Fibroblast of upper back skin (primary cell): ENCODE measurements around the gene PGAP3.
"Not testable (repeated sequence)": the region's sequence is repeated elsewhere in the genome, so short reads cannot be mapped to it uniquely, and the experiment has no call there.

ENCODE experiments used
- DNase-seq: peaks from one replicate; pipeline ENCODE4 v3.0.0-alpha.2; 2013

Gene PGAP3

DNA sequence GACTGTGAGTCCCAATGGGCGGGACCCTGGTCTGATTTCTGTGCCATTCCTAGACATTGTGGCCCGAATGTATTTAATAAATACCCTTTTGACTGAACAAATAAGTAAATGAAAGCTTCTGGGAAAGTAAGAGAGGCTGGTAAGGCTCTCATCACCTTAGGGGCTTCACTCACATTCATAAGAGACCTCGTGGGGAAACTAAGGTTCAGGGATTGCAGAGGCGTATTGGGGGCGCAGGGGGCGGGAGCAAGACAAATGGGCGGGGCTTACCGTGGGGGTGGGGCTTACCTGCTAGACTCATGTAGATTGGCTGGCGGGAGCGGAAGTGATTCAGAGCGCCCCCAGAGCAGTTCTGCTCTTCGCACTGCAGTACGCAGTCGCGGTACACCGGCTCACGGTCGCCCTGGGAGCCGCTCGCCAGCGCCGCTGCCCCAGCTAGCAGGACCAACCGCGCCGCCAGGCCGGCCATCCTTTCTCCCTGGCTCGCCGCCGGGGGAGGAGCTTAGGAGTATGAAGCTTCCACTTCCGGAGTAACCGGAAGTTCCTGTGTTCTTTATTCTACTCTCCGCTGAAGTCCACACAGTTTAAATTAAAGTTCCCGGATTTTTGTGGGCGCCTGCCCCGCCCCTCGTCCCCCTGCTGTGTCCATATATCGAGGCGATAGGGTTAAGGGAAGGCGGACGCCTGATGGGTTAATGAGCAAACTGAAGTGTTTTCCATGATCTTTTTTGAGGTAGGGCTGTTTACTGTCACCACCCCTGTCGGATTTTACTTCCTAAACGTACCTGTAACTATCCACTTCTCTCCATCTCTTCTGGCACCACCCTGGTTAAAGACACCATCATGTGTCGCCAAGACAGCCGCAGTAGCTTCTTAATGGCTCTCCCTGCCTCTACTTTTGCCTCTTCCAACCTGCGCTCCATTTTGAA, at the start of gene PGAP3:
TSS of gene PGAP3 (minus strand) at position 512 of the 929 bp plus-strand sequence. CDS start at position 469, 43 bp downstream.
- DNase-seq = peak; percentile 90

DNA sequence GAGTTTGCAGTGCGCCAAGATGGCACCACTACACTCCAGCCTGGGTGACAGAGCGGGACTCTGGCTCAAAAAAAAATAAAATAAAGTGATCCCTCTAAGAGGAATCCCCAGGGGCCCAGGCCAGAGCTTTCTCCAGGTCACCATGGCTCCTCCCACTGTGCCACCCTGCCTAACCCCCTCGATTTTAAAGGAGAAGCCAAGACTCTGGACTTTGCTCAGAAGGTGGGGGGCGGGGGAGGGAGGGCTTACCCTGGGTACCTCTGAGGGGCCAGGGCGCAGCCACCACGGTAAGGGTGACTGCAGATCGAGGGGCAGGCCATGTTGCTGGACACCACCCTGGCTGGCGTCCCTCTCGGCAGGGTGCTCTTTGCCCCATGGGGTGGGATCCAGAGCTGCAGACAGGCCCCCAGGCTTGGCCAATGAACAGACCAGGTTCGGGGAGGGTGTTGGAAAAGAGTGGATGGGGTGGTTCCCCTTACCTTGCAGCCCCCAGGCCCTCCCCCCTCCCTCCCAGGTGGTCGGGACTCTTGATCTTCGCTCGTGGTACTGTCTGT, 49.4 kb upstream of the PGAP3 start:
- DNase-seq = no peak

- DNase-seq = no peak
Measured at GRCh38 chr17:39736319-39737165, 48.7 kb upstream of the PGAP3 start.

DNA sequence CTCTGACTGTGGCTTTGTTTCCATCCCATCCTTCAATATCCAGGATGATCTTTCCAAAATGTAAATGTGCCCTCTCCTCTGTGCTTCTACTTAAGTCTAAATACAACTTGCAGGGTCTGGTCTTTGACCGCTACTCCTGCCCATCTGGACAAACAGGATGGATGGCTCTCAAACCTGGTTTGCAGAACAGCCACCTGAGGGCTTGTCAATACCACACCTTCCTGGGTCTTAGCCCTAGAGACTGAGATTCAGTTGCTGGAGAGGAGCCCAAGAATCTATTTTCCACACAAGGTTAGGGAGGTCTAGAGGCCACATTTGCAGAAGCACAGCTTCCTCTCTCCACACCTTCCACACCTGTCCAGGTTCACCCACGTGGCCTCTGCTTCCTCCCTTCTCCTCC, 48.0 kb upstream of the PGAP3 start:
- DNase-seq = no peak

DNA sequence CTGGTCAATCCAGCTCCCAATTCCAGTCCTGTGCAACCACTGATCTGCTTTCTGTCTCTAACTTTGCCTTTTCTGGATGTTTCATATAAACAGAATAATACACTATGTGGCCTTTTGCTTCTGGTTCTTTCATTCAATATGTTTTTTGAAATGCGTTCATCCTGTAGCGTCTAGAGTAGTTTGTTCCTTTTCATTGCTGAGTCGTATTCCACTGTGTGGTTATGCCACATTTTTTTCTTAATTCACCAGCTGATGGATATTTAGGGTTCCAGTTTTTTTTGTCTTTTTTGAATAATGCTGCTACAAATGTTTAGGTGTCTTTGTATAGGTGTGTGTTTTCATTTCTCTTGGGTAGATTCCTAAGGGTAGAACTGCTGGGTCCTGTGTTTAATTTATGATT, 44.7 kb upstream of the PGAP3 start:
- DNase-seq = no peak

GRCh38 chr17:39730095-39730921, 42.5 kb upstream of the PGAP3 start, which contains the start of gene MIEN1:
Gene MIEN1, minus strand, starts transcription at chr17:39730532. Its CDS starts 37 bp downstream, at chr17:39730495.
- peak; percentile 76 for DNase-seq

- no peak for DNase-seq
Measured at GRCh38 chr17:39729280-39729851, 41.5 kb upstream of the PGAP3 start.

GRCh38 chr17:39727556-39727955, 39.7 kb upstream of the PGAP3 start:
- no peak for DNase-seq

DNA sequence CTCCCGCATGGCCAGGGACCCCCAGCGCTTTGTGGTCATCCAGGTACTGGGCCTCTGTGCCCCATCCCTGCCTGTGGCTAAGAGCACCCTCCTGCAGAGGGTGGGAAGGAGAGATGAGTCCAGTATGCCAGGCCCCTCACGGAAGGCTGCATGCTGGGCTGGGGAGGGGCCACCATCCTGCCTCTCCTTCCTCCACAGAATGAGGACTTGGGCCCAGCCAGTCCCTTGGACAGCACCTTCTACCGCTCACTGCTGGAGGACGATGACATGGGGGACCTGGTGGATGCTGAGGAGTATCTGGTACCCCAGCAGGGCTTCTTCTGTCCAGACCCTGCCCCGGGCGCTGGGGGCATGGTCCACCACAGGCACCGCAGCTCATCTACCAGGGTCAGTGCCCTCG, 38.8 kb upstream of the PGAP3 start:
- DNase-seq = no peak

DNA sequence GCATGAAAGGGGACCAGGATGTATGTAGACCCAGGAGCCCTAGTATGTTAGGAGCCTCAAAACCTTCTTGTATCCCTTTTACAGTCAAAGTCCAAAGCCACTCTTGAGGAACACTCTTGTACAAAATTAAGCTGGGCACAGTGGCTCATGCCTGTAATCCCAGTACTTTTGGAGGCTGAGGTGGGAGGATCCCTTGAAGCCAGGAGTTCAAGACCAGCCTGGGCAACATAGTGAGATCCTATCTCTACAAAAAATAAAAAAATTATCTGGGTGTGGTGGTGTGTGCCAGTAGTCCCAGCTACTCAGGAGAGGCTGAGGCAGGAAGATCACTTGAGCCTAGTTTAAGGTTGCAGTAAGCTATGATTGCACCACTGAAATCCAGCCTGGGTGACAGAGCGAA, 38.1 kb upstream of the PGAP3 start:
- DNase-seq = not testable (repeated sequence)

DNA sequence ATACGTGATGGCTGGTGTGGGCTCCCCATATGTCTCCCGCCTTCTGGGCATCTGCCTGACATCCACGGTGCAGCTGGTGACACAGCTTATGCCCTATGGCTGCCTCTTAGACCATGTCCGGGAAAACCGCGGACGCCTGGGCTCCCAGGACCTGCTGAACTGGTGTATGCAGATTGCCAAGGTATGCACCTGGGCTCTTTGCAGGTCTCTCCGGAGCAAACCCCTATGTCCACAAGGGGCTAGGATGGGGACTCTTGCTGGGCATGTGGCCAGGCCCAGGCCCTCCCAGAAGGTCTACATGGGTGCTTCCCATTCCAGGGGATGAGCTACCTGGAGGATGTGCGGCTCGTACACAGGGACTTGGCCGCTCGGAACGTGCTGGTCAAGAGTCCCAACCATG, 36.9 kb upstream of the PGAP3 start:
- DNase-seq = no peak

GRCh38 chr17:39722965-39723848, 35.4 kb upstream of the PGAP3 start:
- DNase-seq = no peak

DNA sequence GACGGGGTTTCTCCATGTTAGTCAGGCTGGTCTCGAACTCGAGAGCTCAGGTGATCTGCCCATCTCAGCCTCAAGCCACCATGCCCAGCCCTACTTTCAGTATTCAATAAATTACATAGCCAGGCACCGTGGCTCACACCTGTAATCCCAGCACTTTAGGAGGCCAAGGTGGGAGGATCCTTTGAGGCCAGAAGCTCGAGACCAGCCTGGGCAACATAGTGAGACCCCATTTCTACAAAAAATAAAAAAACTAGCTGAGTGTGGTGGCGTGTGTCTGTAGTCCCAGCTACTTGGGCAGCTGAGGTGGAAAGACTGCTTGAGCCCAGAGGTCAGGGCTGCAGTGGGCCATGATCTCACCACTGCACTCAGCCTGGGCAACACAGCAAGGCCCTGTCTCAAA, 34.2 kb upstream of the PGAP3 start:
- DNase-seq = no peak

DNA sequence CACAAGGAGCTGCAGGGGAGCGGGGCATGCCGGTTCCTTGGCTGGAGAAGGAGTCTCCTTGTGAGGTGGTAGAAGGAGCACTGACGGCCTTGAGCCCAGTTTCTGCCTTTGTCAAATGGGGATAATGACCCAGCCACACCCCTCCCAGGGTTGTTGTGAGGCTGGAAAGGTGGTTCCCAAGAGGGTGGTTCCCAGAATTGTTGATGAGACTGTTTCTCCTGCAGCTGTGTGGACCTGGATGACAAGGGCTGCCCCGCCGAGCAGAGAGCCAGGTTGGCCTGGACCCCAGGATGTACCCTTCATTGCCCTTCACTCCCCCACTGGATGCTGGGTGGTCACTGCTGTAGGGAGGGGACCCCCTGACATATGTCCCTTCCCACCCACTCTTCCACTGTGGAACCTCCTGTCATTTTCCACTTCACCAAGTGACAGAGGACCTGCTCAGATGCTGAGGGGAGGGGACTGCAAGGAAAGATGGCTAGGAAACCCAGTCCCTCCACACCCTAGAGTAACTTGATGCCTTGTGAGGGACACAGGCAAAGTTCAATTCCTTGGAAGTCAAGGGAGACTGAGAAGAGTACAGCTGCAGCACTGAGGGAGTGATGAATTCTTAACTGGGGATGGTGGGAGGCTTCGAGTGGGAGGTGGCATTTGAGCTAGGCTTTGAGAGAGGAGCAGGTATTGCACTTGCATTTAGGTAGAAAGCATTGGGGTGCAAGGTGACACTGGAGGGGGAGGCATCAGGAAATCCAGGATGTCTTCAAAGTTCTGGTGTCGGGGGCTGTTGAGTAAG, 31.9 kb upstream of the PGAP3 start:
- DNase-seq = no peak

DNA sequence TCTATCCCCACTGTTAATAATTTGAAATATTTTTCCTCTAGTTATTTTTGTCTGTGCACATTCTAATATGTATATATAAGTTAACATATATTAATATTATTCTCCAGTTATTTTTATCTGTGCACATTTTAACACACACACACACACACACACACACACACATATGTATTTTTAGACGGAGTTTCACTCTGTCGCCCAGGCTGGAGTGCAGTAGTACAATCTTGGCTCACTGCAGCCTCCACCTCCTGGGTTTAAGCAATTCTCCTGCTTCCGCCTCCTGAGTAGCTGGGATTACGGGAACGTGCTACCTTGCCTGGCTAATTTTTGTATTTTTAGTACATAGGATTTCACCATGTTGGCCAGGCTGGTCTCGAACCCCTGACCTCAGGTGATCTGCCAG, 29.8 kb upstream of the PGAP3 start:
- no peak for DNase-seq

GRCh38 chr17:39716879-39717536, 29.2 kb upstream of the PGAP3 start:
- DNase-seq = no peak

DNA sequence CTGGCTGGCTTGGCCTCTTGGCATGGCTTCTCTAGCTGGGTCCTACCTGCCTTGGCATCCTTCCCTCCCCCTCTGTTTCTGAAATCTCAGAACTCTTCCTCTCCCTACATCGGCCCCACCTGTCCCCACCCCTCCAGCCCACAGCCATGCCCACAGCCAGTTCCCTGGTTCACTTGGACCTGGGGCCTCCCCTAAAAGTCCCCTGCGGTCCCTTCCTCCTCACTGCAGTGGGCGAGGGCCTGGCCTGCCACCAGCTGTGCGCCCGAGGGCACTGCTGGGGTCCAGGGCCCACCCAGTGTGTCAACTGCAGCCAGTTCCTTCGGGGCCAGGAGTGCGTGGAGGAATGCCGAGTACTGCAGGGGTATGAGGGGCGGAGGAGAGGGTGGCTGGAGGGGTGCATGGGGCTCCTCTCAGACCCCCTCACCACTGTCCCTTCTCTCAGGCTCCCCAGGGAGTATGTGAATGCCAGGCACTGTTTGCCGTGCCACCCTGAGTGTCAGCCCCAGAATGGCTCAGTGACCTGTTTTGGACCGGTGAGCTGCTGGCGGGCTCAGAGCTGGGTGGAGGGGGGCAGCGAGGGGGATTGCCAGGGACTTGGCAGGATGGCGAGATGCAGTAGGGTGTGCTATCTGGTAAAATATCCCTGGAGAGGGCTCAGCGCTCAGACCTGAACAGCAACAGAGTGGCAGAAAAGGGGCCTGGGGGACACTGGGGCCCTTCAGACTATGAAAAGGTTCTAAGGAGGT, 28.4 kb upstream of the PGAP3 start:
- DNase-seq = no peak

GRCh38 chr17:39715375-39716072, 27.7 kb upstream of the PGAP3 start:
- DNase-seq = no peak
